Endothelial cell (in vitro differentiated cells): ENCODE results near the gene EPS8L1. TPM values are rescaled to one million over a fixed set of nuclear protein-coding genes. Genes with fewer than 3 reads are reported as not detected.

ENCODE experiments used
- DNase-seq: peaks from one replicate; pipeline ENCODE4 v3.0.0; 2021; ENCODE audit warnings: low spot score
- H3K27ac Mint-ChIP-seq: one replicate; pipeline ENCODE4 v1.8.0; 2021; ENCODE audit warnings: mixed read lengths, inconsistent platforms; ENCODE audit not compliant: unreplicated experiment
- H3K27me3 Mint-ChIP-seq: one replicate; pipeline ENCODE4 v1.8.0; 2021; ENCODE audit warnings: mild to moderate bottlenecking, moderate library complexity, mixed read lengths, inconsistent platforms; ENCODE audit not compliant: unreplicated experiment
- H3K36me3 Mint-ChIP-seq: one replicate; pipeline ENCODE4 v1.8.0; 2021; ENCODE audit warnings: mild to moderate bottlenecking, low read depth, mixed read lengths, inconsistent platforms; ENCODE audit not compliant: unreplicated experiment
- H3K4me1 Mint-ChIP-seq: one replicate; pipeline ENCODE4 v1.8.0; 2021; ENCODE audit warnings: mild to moderate bottlenecking, mixed read lengths, inconsistent platforms; ENCODE audit not compliant: unreplicated experiment
- H3K4me3 Mint-ChIP-seq: one replicate; pipeline ENCODE4 v1.8.0; 2021; ENCODE audit warnings: mild to moderate bottlenecking, mixed read lengths, inconsistent platforms; ENCODE audit not compliant: unreplicated experiment
- H3K9me3 Mint-ChIP-seq: one replicate; pipeline ENCODE4 v1.8.0; 2021; ENCODE audit warnings: mixed read lengths, inconsistent platforms; ENCODE audit not compliant: unreplicated experiment
- CTCF ChIP-seq: fragments of 200-600 bp; sonication (generic); IDR thresholded peaks from one replicate; pipeline ENCODE4 v1.5.0; 2021; ENCODE audit warnings: antibody characterized with exemption; ENCODE audit not compliant: unreplicated experiment
- total RNA-seq: library from RNA; stranded (reverse); fragmentation: NEBNext Ultra II Directional; extraction: Animal tissue kit (Norgen Biotek cat#: 25700); gene quantifications from one replicate; pipeline ENCODE4 v1.2.1, GENCODE V29; 2021; ENCODE audit not compliant: unreplicated experiment

The EPS8L1 gene
- total RNA-seq, 1 donor from 2014 or later = 24.6 TPM

- Mint-ChIP-seq H3K27ac (no peak overlapping the region), H3K4me3 (peak overlapping the region; percentile 77), H3K27me3 (peaks cover 43% of the 10 kb centered on the region), H3K36me3 (peaks cover 16% of the 10 kb centered on the region), H3K9me3 (no peaks in the 10 kb centered on the region), H3K4me1 (peaks cover 18% of the 10 kb centered on the region)
- TF ChIP-seq CTCF = no peak
- DNase-seq = peak; percentile 80
Observed at GRCh38 chr19:55080968-55081769, 5.5 kb downstream of the EPS8L1 start.

DNA sequence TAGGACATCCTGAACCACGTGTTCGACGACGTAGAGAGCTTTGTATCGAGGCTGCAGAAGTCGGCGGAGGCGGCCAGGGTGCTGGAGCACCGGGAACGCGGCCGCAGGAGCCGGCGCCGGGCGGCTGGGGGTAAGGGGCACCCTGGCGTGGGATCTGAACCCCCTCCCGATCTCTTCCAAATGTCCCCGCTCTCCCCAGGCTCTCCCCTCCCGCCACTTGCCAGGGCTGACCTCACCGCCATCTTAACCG is 6.0 kb downstream of the EPS8L1 start:
- peaks cover 16% of the 10 kb centered on the region for H3K4me1 Mint-ChIP-seq
- peaks cover 16% of the 10 kb centered on the region for H3K36me3 Mint-ChIP-seq
- no peak for DNase-seq
- H3K9me3 Mint-ChIP-seq = no peaks in the 10 kb centered on the region
- H3K4me3 Mint-ChIP-seq = no peak overlapping the region
- TF ChIP-seq CTCF = no peak
- H3K27me3 Mint-ChIP-seq = peaks cover 43% of the 10 kb centered on the region
- H3K27ac Mint-ChIP-seq = no peak overlapping the region

DNA sequence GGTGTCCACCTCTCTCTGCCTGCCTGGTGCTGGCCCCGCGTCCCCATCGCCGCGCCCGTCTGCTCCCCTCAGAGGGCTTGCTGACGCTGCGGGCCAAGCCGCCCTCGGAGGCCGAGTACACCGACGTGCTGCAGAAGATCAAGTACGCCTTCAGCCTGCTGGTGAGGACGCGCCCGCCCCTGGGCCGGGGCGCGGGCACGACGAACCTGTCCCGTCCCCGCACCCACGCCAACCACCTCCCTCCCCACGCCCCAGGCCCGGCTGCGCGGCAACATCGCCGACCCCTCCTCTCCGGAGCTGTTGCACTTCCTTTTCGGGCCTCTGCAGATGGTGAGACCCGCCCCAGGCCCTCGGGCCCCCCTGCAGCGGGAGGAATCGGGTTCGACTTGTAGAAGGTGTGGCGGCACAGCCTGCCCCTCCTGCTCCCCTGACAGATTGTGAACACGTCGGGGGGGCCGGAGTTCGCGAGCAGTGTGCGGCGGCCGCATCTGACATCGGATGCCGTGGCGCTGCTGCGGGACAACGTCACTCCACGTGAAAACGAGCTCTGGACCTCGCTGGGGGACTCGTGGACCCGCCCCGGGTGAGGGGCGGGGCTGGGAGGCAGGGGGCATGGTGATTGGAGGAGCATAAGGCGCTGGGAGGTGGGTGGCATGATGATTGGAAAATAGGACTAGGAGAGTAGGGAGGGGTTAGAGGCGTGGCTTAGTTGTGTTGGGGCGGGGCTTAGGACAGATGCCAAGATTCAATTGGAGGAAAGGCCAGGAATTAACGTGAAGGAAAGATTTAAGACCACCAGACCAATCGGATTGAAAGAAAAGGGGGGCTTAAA is 6.6 kb downstream of the EPS8L1 start:
- H3K4me3 Mint-ChIP-seq = peak overlapping the region; percentile 51
- H3K27ac Mint-ChIP-seq = peak overlapping the region; percentile 75
- H3K27me3 Mint-ChIP-seq = peaks cover 43% of the 10 kb centered on the region
- DNase-seq = no peak
- TF ChIP-seq CTCF = no peak
- H3K36me3 Mint-ChIP-seq = peaks cover 11% of the 10 kb centered on the region
- H3K9me3 Mint-ChIP-seq = no peaks in the 10 kb centered on the region
- peaks cover 13% of the 10 kb centered on the region for H3K4me1 Mint-ChIP-seq

GRCh38 chr19:55083004-55083850 is 7.6 kb downstream of the EPS8L1 start:
- peaks cover 15% of the 10 kb centered on the region for H3K36me3 Mint-ChIP-seq
- no peak for DNase-seq
- no peak for TF ChIP-seq CTCF
- peaks cover 47% of the 10 kb centered on the region for H3K27me3 Mint-ChIP-seq
- peak overlapping the region; percentile 51 for H3K4me3 Mint-ChIP-seq
- no peaks in the 10 kb centered on the region for H3K9me3 Mint-ChIP-seq
- H3K27ac Mint-ChIP-seq = no peak overlapping the region
- peaks cover 21% of the 10 kb centered on the region for H3K4me1 Mint-ChIP-seq
